HepG2 (cell line): ENCODE data around the gene GAREM1. TPM values are rescaled to one million over a fixed set of nuclear protein-coding genes. Genes with fewer than 3 reads are reported as not detected.
A peak's percentile ranks its signal among the peaks of the same experiment; 100 is the strongest.

Source experiments
- ELF3 ChIP-seq: IDR thresholded peaks from 2 replicates; pipeline ENCODE4 v1.6.1; 2016; ENCODE audit warnings: missing genetic modification reagents, missing compliant biosample characterization
- EP300 ChIP-seq, 3 experiments: sonication (generic) in 1 of 3; formaldehyde crosslinking in 1 of 3; IDR thresholded peaks; 2 replicates each; pipeline versions ENCODE4 v1.5.1 to v1.6.1; 2011 to 2020; ENCODE audit warnings: low read depth in 2 of 3, low read length in 2 of 3, borderline replicate concordance in 1 of 3, improper control_type of control experiment in 1 of 3, mild to moderate bottlenecking in 1 of 3, missing genetic modification reagents in 1 of 3, moderate library complexity in 1 of 3
- ETV5 ChIP-seq: IDR thresholded peaks from 2 replicates; pipeline ENCODE4 v1.6.1; 2018; ENCODE audit warnings: missing biosample characterization, missing genetic modification reagents, inconsistent platforms, borderline replicate concordance
- GATAD2A ChIP-seq: IDR thresholded peaks from 2 replicates; pipeline ENCODE4 v1.6.1; 2016
- JUND ChIP-seq: sonication (generic); formaldehyde crosslinking; IDR thresholded peaks from 2 replicates; pipeline ENCODE4 v1.8.0; 2022; ENCODE audit warnings: mild to moderate bottlenecking, missing genetic modification reagents
- MXI1 ChIP-seq: IDR thresholded peaks from 3 replicates; pipeline ENCODE4 v1.6.1; 2012; ENCODE audit warnings: low read depth, low read length, inconsistent platforms, borderline replicate concordance
- NFIC ChIP-seq: IDR thresholded peaks from 2 replicates; pipeline ENCODE4 v1.6.1; 2012; ENCODE audit warnings: mild to moderate bottlenecking, low read length, inconsistent platforms
- PATZ1 ChIP-seq: sonication (generic); formaldehyde crosslinking; IDR thresholded peaks from 2 replicates; pipeline ENCODE4 v1.4.0; 2020; ENCODE audit warnings: missing genetic modification reagents
- RORA ChIP-seq: sonication (generic); formaldehyde crosslinking; IDR thresholded peaks from 2 replicates; pipeline ENCODE4 v1.5.0; 2020; ENCODE audit warnings: mild to moderate bottlenecking, missing genetic modification reagents, moderate library complexity
- TEAD3 ChIP-seq: optimal IDR thresholded peaks from 2 replicates; pipeline ENCODE3; 2016; ENCODE audit warnings: borderline replicate concordance
- ZGPAT ChIP-seq: IDR thresholded peaks from 2 replicates; pipeline ENCODE4 v1.6.1; 2016; ENCODE audit warnings: mild to moderate bottlenecking
- ZNF33A ChIP-seq: sonication (generic); formaldehyde crosslinking; IDR thresholded peaks from 2 replicates; pipeline ENCODE4 v1.5.1; 2020; ENCODE audit warnings: missing genetic modification reagents, mild to moderate bottlenecking, moderate library complexity, borderline replicate concordance
- polyA plus RNA-seq, 8 experiments: library from polyadenylated mRNA; depleted of rRNA in 3 of 8; stranded (reverse) in 7 of 8; unstranded in 1 of 8; fragments of >200 nt; fragmentation: Illumina TruSeq in 4 of 8; extraction: Trizol in 4 of 8; gene quantifications; 2 replicates each; pipeline versions ENCODE4 v1.2.1 to v1.2.3, GENCODE V29; 2011 to 2016; ENCODE audit warnings: low read depth in 4 of 8, missing spikeins in 1 of 8, mixed read lengths in 1 of 8; ENCODE audit not compliant: insufficient read depth in 1 of 8
- total RNA-seq, 5 experiments: library from RNA; depleted of rRNA; stranded (reverse); fragments of >200 nt; fragmentation: Illumina TruSeq; extraction: Trizol; gene quantifications; 2 replicates each; pipeline ENCODE4 v1.2.3, GENCODE V29; 2016; ENCODE audit warnings: low read depth in 1 of 5
- TF ChIP-seq, protein P1 (sequence below): IDR thresholded peaks from 2 replicates; pipeline ENCODE4 v1.6.1; 2016; ENCODE audit warnings: low read depth, control low read depth
- TF ChIP-seq, protein P2 (sequence below): IDR thresholded peaks from 2 replicates; pipeline ENCODE4 v1.4.0; 2020; ENCODE audit warnings: mild to moderate bottlenecking, missing genetic modification reagents
- TF ChIP-seq, protein P3 (sequence below): sonication (generic); formaldehyde crosslinking; IDR thresholded peaks from 2 replicates; pipeline ENCODE4 v1.4.0; 2020; ENCODE audit warnings: missing genetic modification reagents, mild to moderate bottlenecking, borderline replicate concordance

Gene GAREM1
- total and polyA plus RNA-seq, 2 of the 13 experiments (the other 11 are each of a cell fraction or from before 2014, with no cell fraction given) = 2.5 to 2.9 TPM

DNA sequence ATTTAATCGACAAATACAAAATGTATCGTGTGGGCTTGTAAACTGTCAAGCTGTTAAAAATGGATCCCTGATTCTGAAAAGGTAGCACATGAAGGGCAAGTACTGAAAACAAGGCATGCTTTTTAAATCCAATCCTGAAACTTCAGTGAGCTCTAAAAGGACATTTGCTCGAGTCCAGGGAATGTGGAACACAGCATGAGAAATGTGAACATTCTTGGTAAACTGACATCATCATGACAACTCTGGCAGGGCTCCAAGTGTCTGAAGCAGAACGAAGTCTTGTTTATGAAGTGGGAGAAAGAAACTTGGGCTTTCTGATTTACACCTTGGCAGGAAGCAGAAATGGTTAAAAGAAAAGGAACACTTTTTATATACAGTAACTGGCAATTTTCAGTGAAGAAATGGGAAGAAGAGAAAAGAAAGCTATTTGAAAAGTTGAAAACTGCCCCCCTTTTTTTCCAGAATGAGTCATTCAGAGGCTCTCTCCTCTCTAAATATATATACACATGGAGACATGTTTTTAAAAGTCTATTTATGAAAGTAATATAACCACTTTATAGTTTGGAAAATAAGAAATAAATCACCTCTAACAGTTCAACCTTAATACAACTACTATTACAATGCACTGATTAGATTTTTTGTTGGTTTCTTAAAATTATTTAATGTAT lies 120.8 kb downstream of the GAREM1 start (continued):
- TF ChIP-seq RORA (no peak), EP300 (IDR thresholded peaks at IDR 0.05; ENCODE audit: low read depth in 2 of 2, low read length in 2 of 2) (0 out of 4 replicates have a peak, but pooled peaks of 1 of the 2 experiments have one; percentile 13), EP300 (CRISPR knock-in tag; IDR thresholded peaks at IDR 0.05; ENCODE audit: borderline replicate concordance) (no peak), MXI1 (0 out of 3 replicates have a peak, but pooled peaks have one; percentile 10), JUND (peak; percentile 30; the same call in 1 of the 2 replicates), ELF3 (CRISPR knock-in tag) (peak; percentile 42; the same call in 1 of the 2 replicates), PATZ1 (no peak), ZNF33A (no peak), ZGPAT (CRISPR knock-in tag) (0 out of 2 replicates have a peak, but pooled peaks have one; percentile 36), NFIC (peak; percentile 40; the same call in 1 of the 2 replicates), ETV5 (no peak), GATAD2A (CRISPR knock-in tag) (0 out of 2 replicates have a peak, but pooled peaks have one; percentile 18), TEAD3 (peak; percentile 90)
- TF ChIP-seq, protein P1, sequence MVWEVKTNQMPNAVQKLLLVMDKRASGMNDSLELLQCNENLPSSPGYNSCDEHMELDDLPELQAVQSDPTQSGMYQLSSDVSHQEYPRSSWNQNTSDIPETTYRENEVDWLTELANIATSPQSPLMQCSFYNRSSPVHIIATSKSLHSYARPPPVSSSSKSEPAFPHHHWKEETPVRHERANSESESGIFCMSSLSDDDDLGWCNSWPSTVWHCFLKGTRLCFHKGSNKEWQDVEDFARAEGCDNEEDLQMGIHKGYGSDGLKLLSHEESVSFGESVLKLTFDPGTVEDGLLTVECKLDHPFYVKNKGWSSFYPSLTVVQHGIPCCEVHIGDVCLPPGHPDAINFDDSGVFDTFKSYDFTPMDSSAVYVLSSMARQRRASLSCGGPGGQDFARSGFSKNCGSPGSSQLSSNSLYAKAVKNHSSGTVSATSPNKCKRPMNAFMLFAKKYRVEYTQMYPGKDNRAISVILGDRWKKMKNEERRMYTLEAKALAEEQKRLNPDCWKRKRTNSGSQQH (CRISPR knock-in tag) = no peak
- TF ChIP-seq, protein P2, sequence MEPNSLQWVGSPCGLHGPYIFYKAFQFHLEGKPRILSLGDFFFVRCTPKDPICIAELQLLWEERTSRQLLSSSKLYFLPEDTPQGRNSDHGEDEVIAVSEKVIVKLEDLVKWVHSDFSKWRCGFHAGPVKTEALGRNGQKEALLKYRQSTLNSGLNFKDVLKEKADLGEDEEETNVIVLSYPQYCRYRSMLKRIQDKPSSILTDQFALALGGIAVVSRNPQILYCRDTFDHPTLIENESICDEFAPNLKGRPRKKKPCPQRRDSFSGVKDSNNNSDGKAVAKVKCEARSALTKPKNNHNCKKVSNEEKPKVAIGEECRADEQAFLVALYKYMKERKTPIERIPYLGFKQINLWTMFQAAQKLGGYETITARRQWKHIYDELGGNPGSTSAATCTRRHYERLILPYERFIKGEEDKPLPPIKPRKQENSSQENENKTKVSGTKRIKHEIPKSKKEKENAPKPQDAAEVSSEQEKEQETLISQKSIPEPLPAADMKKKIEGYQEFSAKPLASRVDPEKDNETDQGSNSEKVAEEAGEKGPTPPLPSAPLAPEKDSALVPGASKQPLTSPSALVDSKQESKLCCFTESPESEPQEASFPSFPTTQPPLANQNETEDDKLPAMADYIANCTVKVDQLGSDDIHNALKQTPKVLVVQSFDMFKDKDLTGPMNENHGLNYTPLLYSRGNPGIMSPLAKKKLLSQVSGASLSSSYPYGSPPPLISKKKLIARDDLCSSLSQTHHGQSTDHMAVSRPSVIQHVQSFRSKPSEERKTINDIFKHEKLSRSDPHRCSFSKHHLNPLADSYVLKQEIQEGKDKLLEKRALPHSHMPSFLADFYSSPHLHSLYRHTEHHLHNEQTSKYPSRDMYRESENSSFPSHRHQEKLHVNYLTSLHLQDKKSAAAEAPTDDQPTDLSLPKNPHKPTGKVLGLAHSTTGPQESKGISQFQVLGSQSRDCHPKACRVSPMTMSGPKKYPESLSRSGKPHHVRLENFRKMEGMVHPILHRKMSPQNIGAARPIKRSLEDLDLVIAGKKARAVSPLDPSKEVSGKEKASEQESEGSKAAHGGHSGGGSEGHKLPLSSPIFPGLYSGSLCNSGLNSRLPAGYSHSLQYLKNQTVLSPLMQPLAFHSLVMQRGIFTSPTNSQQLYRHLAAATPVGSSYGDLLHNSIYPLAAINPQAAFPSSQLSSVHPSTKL (CRISPR knock-in tag) = peak; percentile 70
- TF ChIP-seq, protein P3, sequence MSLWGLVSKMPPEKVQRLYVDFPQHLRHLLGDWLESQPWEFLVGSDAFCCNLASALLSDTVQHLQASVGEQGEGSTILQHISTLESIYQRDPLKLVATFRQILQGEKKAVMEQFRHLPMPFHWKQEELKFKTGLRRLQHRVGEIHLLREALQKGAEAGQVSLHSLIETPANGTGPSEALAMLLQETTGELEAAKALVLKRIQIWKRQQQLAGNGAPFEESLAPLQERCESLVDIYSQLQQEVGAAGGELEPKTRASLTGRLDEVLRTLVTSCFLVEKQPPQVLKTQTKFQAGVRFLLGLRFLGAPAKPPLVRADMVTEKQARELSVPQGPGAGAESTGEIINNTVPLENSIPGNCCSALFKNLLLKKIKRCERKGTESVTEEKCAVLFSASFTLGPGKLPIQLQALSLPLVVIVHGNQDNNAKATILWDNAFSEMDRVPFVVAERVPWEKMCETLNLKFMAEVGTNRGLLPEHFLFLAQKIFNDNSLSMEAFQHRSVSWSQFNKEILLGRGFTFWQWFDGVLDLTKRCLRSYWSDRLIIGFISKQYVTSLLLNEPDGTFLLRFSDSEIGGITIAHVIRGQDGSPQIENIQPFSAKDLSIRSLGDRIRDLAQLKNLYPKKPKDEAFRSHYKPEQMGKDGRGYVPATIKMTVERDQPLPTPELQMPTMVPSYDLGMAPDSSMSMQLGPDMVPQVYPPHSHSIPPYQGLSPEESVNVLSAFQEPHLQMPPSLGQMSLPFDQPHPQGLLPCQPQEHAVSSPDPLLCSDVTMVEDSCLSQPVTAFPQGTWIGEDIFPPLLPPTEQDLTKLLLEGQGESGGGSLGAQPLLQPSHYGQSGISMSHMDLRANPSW (CRISPR knock-in tag) = no peak
- TF ChIP-seq, all 625 proteins: peak for 23
